ENCODE data around the gene GABRB3.

The GABRB3 gene

GRCh38 chr15:26621816-26622215 lies 151.1 kb downstream of the GABRB3 start:
- Histone ChIP-seq H3K27ac (ENCODE audit: low read depth in 2 of 2, low read length in 2 of 2) (no peak overlapping the region), H3K27me3 (ENCODE audit: control insufficient read depth in 2 of 2, insufficient read depth in 2 of 2, low read length in 2 of 2) (no peaks in the 10 kb centered on the region), H3K9me3 (ENCODE audit: control insufficient read depth in 2 of 2, low read length in 2 of 2) (peaks cover 0 to 5% of the 10 kb centered on the region in 2 donors), H3K36me3 (ENCODE audit: control insufficient read depth in 2 of 2, insufficient read depth in 2 of 2, low read length in 2 of 2) (no peaks in the 10 kb centered on the region), H3K4me3 (ENCODE audit: low read length in 2 of 2) (no peak overlapping the region), H3K4me1 (ENCODE audit: control insufficient read depth in 2 of 2, insufficient read depth in 2 of 2, low read length in 2 of 2) (no peaks in the 10 kb centered on the region), H3K9ac (ENCODE audit: low read depth in 1 of 2, low read length in 2 of 2) (no peak overlapping the region)

GRCh38 chr15:26620528-26621458 lies 152.1 kb downstream of the GABRB3 start:
- Histone ChIP-seq H3K9ac (ENCODE audit: low read depth in 1 of 2, low read length in 2 of 2) (no peak overlapping the region), H3K9me3 (ENCODE audit: control insufficient read depth in 2 of 2, low read length in 2 of 2) (peaks cover 0 to 5% of the 10 kb centered on the region in 2 donors), H3K4me3 (ENCODE audit: low read length in 2 of 2) (no peak overlapping the region), H3K27me3 (ENCODE audit: control insufficient read depth in 2 of 2, insufficient read depth in 2 of 2, low read length in 2 of 2) (no peaks in the 10 kb centered on the region), H3K27ac (ENCODE audit: low read depth in 2 of 2, low read length in 2 of 2) (no peak overlapping the region), H3K36me3 (ENCODE audit: control insufficient read depth in 2 of 2, insufficient read depth in 2 of 2, low read length in 2 of 2) (no peaks in the 10 kb centered on the region), H3K4me1 (ENCODE audit: control insufficient read depth in 2 of 2, insufficient read depth in 2 of 2, low read length in 2 of 2) (no peaks in the 10 kb centered on the region)

GRCh38 chr15:26615927-26616302 lies 157.0 kb downstream of the GABRB3 start:
- no peaks in the 10 kb centered on the region for H3K36me3 ChIP-seq (ENCODE audit: control insufficient read depth in 2 of 2, insufficient read depth in 2 of 2, low read length in 2 of 2)
- no peaks in the 10 kb centered on the region for H3K4me1 ChIP-seq (ENCODE audit: control insufficient read depth in 2 of 2, insufficient read depth in 2 of 2, low read length in 2 of 2)
- H3K4me3 ChIP-seq (ENCODE audit: low read length in 2 of 2): no peak overlapping the region
- no peak overlapping the region for H3K27ac ChIP-seq (ENCODE audit: low read depth in 2 of 2, low read length in 2 of 2)
- peaks cover 0 to 4% of the 10 kb centered on the region in 2 donors for H3K9me3 ChIP-seq (ENCODE audit: control insufficient read depth in 2 of 2, low read length in 2 of 2)
- H3K9ac ChIP-seq (ENCODE audit: low read depth in 1 of 2, low read length in 2 of 2): no peak overlapping the region
- H3K27me3 ChIP-seq (ENCODE audit: control insufficient read depth in 2 of 2, insufficient read depth in 2 of 2, low read length in 2 of 2): no peaks in the 10 kb centered on the region

- no peaks in the 10 kb centered on the region for H3K27me3 ChIP-seq (ENCODE audit: control insufficient read depth in 2 of 2, insufficient read depth in 2 of 2, low read length in 2 of 2)
- peaks cover 0 to 4% of the 10 kb centered on the region in 2 donors for H3K9me3 ChIP-seq (ENCODE audit: control insufficient read depth in 2 of 2, low read length in 2 of 2)
- no peak overlapping the region for H3K9ac ChIP-seq (ENCODE audit: low read depth in 1 of 2, low read length in 2 of 2)
- no peak overlapping the region for H3K4me3 ChIP-seq (ENCODE audit: low read length in 2 of 2)
- H3K27ac ChIP-seq (ENCODE audit: low read depth in 2 of 2, low read length in 2 of 2): no peak overlapping the region
- H3K36me3 ChIP-seq (ENCODE audit: control insufficient read depth in 2 of 2, insufficient read depth in 2 of 2, low read length in 2 of 2): no peaks in the 10 kb centered on the region
- no peaks in the 10 kb centered on the region for H3K4me1 ChIP-seq (ENCODE audit: control insufficient read depth in 2 of 2, insufficient read depth in 2 of 2, low read length in 2 of 2)
These were observed 157.5 kb downstream of the GABRB3 start for GRCh38 chr15:26615188-26615926.

GRCh38 chr15:26614734-26615133 lies 158.1 kb downstream of the GABRB3 start:
- no peak overlapping the region for H3K4me3 ChIP-seq (ENCODE audit: low read length in 2 of 2)

GRCh38 chr15:26598704-26599103 lies 174.2 kb downstream of the GABRB3 start:
- Histone ChIP-seq H3K27me3 (ENCODE audit: control insufficient read depth in 2 of 2, insufficient read depth in 2 of 2, low read length in 2 of 2) (no peaks in the 10 kb centered on the region), H3K9me3 (ENCODE audit: control insufficient read depth in 2 of 2, low read length in 2 of 2) (peaks cover 2% of the 10 kb centered on the region in 2 donors), H3K4me1 (ENCODE audit: control insufficient read depth in 2 of 2, insufficient read depth in 2 of 2, low read length in 2 of 2) (no peaks in the 10 kb centered on the region), H3K4me3 (ENCODE audit: low read length in 2 of 2) (no peak overlapping the region), H3K9ac (ENCODE audit: low read depth in 1 of 2, low read length in 2 of 2) (no peak overlapping the region), H3K36me3 (ENCODE audit: control insufficient read depth in 2 of 2, insufficient read depth in 2 of 2, low read length in 2 of 2) (no peaks in the 10 kb centered on the region), H3K27ac (ENCODE audit: low read depth in 2 of 2, low read length in 2 of 2) (no peak overlapping the region)

More at GRCh38 chr15:26614734-26615133, 158.1 kb downstream of the GABRB3 start:
- peaks cover 0 to 4% of the 10 kb centered on the region in 2 donors for H3K9me3 ChIP-seq (ENCODE audit: control insufficient read depth in 2 of 2, low read length in 2 of 2)
- no peaks in the 10 kb centered on the region for H3K27me3 ChIP-seq (ENCODE audit: control insufficient read depth in 2 of 2, insufficient read depth in 2 of 2, low read length in 2 of 2)
- H3K27ac ChIP-seq (ENCODE audit: low read depth in 2 of 2, low read length in 2 of 2): no peak overlapping the region
- H3K9ac ChIP-seq (ENCODE audit: low read depth in 1 of 2, low read length in 2 of 2): no peak overlapping the region
- H3K36me3 ChIP-seq (ENCODE audit: control insufficient read depth in 2 of 2, insufficient read depth in 2 of 2, low read length in 2 of 2): no peaks in the 10 kb centered on the region
- H3K4me1 ChIP-seq (ENCODE audit: control insufficient read depth in 2 of 2, insufficient read depth in 2 of 2, low read length in 2 of 2): no peaks in the 10 kb centered on the region

- Histone ChIP-seq H3K9ac (ENCODE audit: low read depth in 1 of 2, low read length in 2 of 2) (no peak overlapping the region), H3K4me3 (ENCODE audit: low read length in 2 of 2) (no peak overlapping the region)
These were observed 177.3 kb downstream of the GABRB3 start for GRCh38 chr15:26595611-26596010.

GRCh38 chr15:26590676-26591075 lies 182.2 kb downstream of the GABRB3 start:
- H3K9me3 ChIP-seq (ENCODE audit: control insufficient read depth in 2 of 2, low read length in 2 of 2): peaks cover 0 to 4% of the 10 kb centered on the region in 2 donors
- no peaks in the 10 kb centered on the region for H3K27me3 ChIP-seq (ENCODE audit: control insufficient read depth in 2 of 2, insufficient read depth in 2 of 2, low read length in 2 of 2)
- H3K9ac ChIP-seq (ENCODE audit: low read depth in 1 of 2, low read length in 2 of 2): no peak overlapping the region
- H3K4me1 ChIP-seq (ENCODE audit: control insufficient read depth in 2 of 2, insufficient read depth in 2 of 2, low read length in 2 of 2): no peaks in the 10 kb centered on the region
- H3K36me3 ChIP-seq (ENCODE audit: control insufficient read depth in 2 of 2, insufficient read depth in 2 of 2, low read length in 2 of 2): no peaks in the 10 kb centered on the region
- H3K27ac ChIP-seq (ENCODE audit: low read depth in 2 of 2, low read length in 2 of 2): no peak overlapping the region
- H3K4me3 ChIP-seq (ENCODE audit: low read length in 2 of 2): no peak overlapping the region

More at GRCh38 chr15:26595611-26596010, 177.3 kb downstream of the GABRB3 start:
- no peaks in the 10 kb centered on the region for H3K4me1 ChIP-seq (ENCODE audit: control insufficient read depth in 2 of 2, insufficient read depth in 2 of 2, low read length in 2 of 2)
- H3K27ac ChIP-seq (ENCODE audit: low read depth in 2 of 2, low read length in 2 of 2): no peak overlapping the region
- peaks cover 2 to 4% of the 10 kb centered on the region in 2 donors for H3K9me3 ChIP-seq (ENCODE audit: control insufficient read depth in 2 of 2, low read length in 2 of 2)
- H3K27me3 ChIP-seq (ENCODE audit: control insufficient read depth in 2 of 2, insufficient read depth in 2 of 2, low read length in 2 of 2): no peaks in the 10 kb centered on the region
- no peaks in the 10 kb centered on the region for H3K36me3 ChIP-seq (ENCODE audit: control insufficient read depth in 2 of 2, insufficient read depth in 2 of 2, low read length in 2 of 2)

- Histone ChIP-seq H3K9me3 (ENCODE audit: control insufficient read depth in 2 of 2, low read length in 2 of 2) (peaks cover 2 to 4% of the 10 kb centered on the region in 2 donors), H3K4me3 (ENCODE audit: low read length in 2 of 2) (no peak overlapping the region), H3K4me1 (ENCODE audit: control insufficient read depth in 2 of 2, insufficient read depth in 2 of 2, low read length in 2 of 2) (no peaks in the 10 kb centered on the region), H3K9ac (ENCODE audit: low read depth in 1 of 2, low read length in 2 of 2) (no peak overlapping the region), H3K36me3 (ENCODE audit: control insufficient read depth in 2 of 2, insufficient read depth in 2 of 2, low read length in 2 of 2) (no peaks in the 10 kb centered on the region), H3K27ac (ENCODE audit: low read depth in 2 of 2, low read length in 2 of 2) (no peak overlapping the region), H3K27me3 (ENCODE audit: control insufficient read depth in 2 of 2, insufficient read depth in 2 of 2, low read length in 2 of 2) (no peaks in the 10 kb centered on the region)
These were observed 190.0 kb downstream of the GABRB3 start for GRCh38 chr15:26582840-26583239.

GRCh38 chr15:26580943-26581342 lies 191.9 kb downstream of the GABRB3 start:
- Histone ChIP-seq H3K27me3 (ENCODE audit: control insufficient read depth in 2 of 2, insufficient read depth in 2 of 2, low read length in 2 of 2) (no peaks in the 10 kb centered on the region), H3K36me3 (ENCODE audit: control insufficient read depth in 2 of 2, insufficient read depth in 2 of 2, low read length in 2 of 2) (no peaks in the 10 kb centered on the region), H3K9me3 (ENCODE audit: control insufficient read depth in 2 of 2, low read length in 2 of 2) (peaks cover 2 to 4% of the 10 kb centered on the region in 2 donors), H3K27ac (ENCODE audit: low read depth in 2 of 2, low read length in 2 of 2) (no peak overlapping the region), H3K9ac (ENCODE audit: low read depth in 1 of 2, low read length in 2 of 2) (no peak overlapping the region), H3K4me3 (ENCODE audit: low read length in 2 of 2) (no peak overlapping the region), H3K4me1 (ENCODE audit: control insufficient read depth in 2 of 2, insufficient read depth in 2 of 2, low read length in 2 of 2) (no peaks in the 10 kb centered on the region)

All from mucosa of rectum (tissue), 2 donors.